Measurements from ENCODE around the gene FGF12. TPM values are rescaled to one million over a fixed set of nuclear protein-coding genes. Genes with fewer than 3 reads are reported as not detected.

FGF12 gene
- total RNA-seq, 2 experiments from 2014 or later: not detected

- Mint-ChIP-seq H3K27ac (no peak overlapping the region), H3K36me3 (ENCODE audit: low read depth) (no peaks in the 10 kb centered on the region), H3K4me1 (ENCODE audit: low read depth) (no peaks in the 10 kb centered on the region), H3K27me3 (peaks cover 5% of the 10 kb centered on the region), H3K9me3 (no peaks in the 10 kb centered on the region), H3K4me3 (no peak overlapping the region)
- TF ChIP-seq CTCF (IDR thresholded peaks at IDR 0.05): no peak
- ChIA-PET CTCF (no interaction called here), POLR2A (no interaction called here)
- ATAC-seq (ENCODE audit: poor library complexity): no peak
- intact Hi-C loops (cut with DNase I, micrococcal nuclease): no loop called here
- Histone ChIP-seq H3K4me1 (ENCODE audit: insufficient read depth, low read length) (no peaks in the 10 kb centered on the region), H3K27ac (ENCODE audit: low read depth in 1 of 2, low read length in 2 of 2) (no peak overlapping the region), H3K4me3 (ENCODE audit: low read length) (no peak overlapping the region), H3K27me3 (ENCODE audit: control insufficient read depth in 1 of 2, insufficient read depth in 2 of 2, low read length in 2 of 2) (peaks cover 0 to 2% of the 10 kb centered on the region in 2 experiments), H3K36me3 (ENCODE audit: insufficient read depth, low read length) (no peaks in the 10 kb centered on the region), H3K9me3 (ENCODE audit: control insufficient read depth in 1 of 2, insufficient read depth in 1 of 2, low read length in 2 of 2) (no peaks in the 10 kb centered on the region)
- DNase-seq: no peak
These were observed 72.3 kb downstream of the FGF12 start for GRCh38 chr3:192655040-192655439.

- no peak for TF ChIP-seq CTCF (IDR thresholded peaks at IDR 0.05)
- POLR2A ChIA-PET: no interaction called here
- H3K4me3 ChIP-seq (ENCODE audit: low read length): no peak overlapping the region
- H3K27ac ChIP-seq (ENCODE audit: low read depth in 1 of 2, low read length in 2 of 2): no peak overlapping the region
- H3K9me3 ChIP-seq (ENCODE audit: control insufficient read depth in 1 of 2, insufficient read depth in 1 of 2, low read length in 2 of 2): no peaks in the 10 kb centered on the region
- H3K27me3 ChIP-seq (ENCODE audit: control insufficient read depth in 1 of 2, insufficient read depth in 2 of 2, low read length in 2 of 2): peaks cover 0 to 2% of the 10 kb centered on the region in 2 experiments
- no peaks in the 10 kb centered on the region for H3K4me1 ChIP-seq (ENCODE audit: insufficient read depth, low read length)
- DNase-seq (no peak), ATAC-seq (ENCODE audit: poor library complexity) (no peak)
- Mint-ChIP-seq H3K9me3 (no peaks in the 10 kb centered on the region), H3K27me3 (peaks cover under 1% of the 10 kb centered on the region), H3K4me1 (ENCODE audit: low read depth) (no peaks in the 10 kb centered on the region), H3K4me3 (no peak overlapping the region), H3K27ac (no peak overlapping the region), H3K36me3 (ENCODE audit: low read depth) (no peaks in the 10 kb centered on the region)
- CTCF ChIA-PET: no interaction called here
- H3K36me3 ChIP-seq (ENCODE audit: insufficient read depth, low read length): no peaks in the 10 kb centered on the region
- intact Hi-C loops (cut with DNase I, micrococcal nuclease): no loop called here
These were observed 73.5 kb downstream of the FGF12 start for GRCh38 chr3:192653862-192654261.

- Mint-ChIP-seq H3K4me1 (ENCODE audit: low read depth) (no peaks in the 10 kb centered on the region), H3K4me3 (no peak overlapping the region), H3K9me3 (no peaks in the 10 kb centered on the region), H3K36me3 (ENCODE audit: low read depth) (no peaks in the 10 kb centered on the region), H3K27ac (no peak overlapping the region), H3K27me3 (no peaks in the 10 kb centered on the region)
- no peak overlapping the region for H3K27ac ChIP-seq (ENCODE audit: low read depth in 1 of 2, low read length in 2 of 2)
- no peaks in the 10 kb centered on the region for H3K36me3 ChIP-seq (ENCODE audit: insufficient read depth, low read length)
- intact Hi-C loops (cut with DNase I, micrococcal nuclease): no loop called here
- DNase-seq (no peak), ATAC-seq (ENCODE audit: poor library complexity) (no peak)
- H3K4me1 ChIP-seq (ENCODE audit: insufficient read depth, low read length): no peaks in the 10 kb centered on the region
- CTCF ChIA-PET: no interaction called here
- no peaks in the 10 kb centered on the region for H3K9me3 ChIP-seq (ENCODE audit: control insufficient read depth in 1 of 2, insufficient read depth in 1 of 2, low read length in 2 of 2)
- H3K27me3 ChIP-seq (ENCODE audit: control insufficient read depth in 1 of 2, insufficient read depth in 2 of 2, low read length in 2 of 2): no peaks in the 10 kb centered on the region
- no peak for TF ChIP-seq CTCF (IDR thresholded peaks at IDR 0.05)
- no peak overlapping the region for H3K4me3 ChIP-seq (ENCODE audit: low read length)
- POLR2A ChIA-PET: no interaction called here
These were observed 74.6 kb downstream of the FGF12 start for GRCh38 chr3:192652727-192653126.
